SH-SY5Y (cell line): Measurements from ENCODE around the gene KLRF1.

Experiments used
- GATA2 ChIP-seq: IDR thresholded peaks from 2 replicates; pipeline ENCODE4 v1.6.1; 2011; ENCODE audit warnings: mild to moderate bottlenecking, low read depth, low read length
- GATA3 ChIP-seq: IDR thresholded peaks from 2 replicates; pipeline ENCODE4 v1.6.1; 2011; ENCODE audit warnings: low read depth, mild to moderate bottlenecking, low read length, moderate library complexity

KLRF1 gene

GRCh38 chr12:9796346-9796745, 30.9 kb upstream of the KLRF1 start:
- TF ChIP-seq GATA3 (no peak), GATA2 (no peak)

GRCh38 chr12:9796971-9797370, 30.3 kb upstream of the KLRF1 start:
- no peak for TF ChIP-seq GATA3
- TF ChIP-seq GATA2 = no peak

- TF ChIP-seq GATA3 = no peak
- TF ChIP-seq GATA2 = no peak
Observed at GRCh38 chr12:9797722-9798619, 29.3 kb upstream of the KLRF1 start.

- TF ChIP-seq GATA2 = no peak
- no peak for TF ChIP-seq GATA3
Observed at GRCh38 chr12:9799961-9800360, 27.3 kb upstream of the KLRF1 start.

- no peak for TF ChIP-seq GATA3
- no peak for TF ChIP-seq GATA2
Observed at GRCh38 chr12:9805883-9806282, 21.4 kb upstream of the KLRF1 start.

- TF ChIP-seq GATA2 (no peak), GATA3 (no peak)
Observed at GRCh38 chr12:9806714-9807113, 20.6 kb upstream of the KLRF1 start.

GRCh38 chr12:9808504-9808903, 18.8 kb upstream of the KLRF1 start:
- TF ChIP-seq GATA3 = no peak
- no peak for TF ChIP-seq GATA2

GRCh38 chr12:9809338-9809737, 17.9 kb upstream of the KLRF1 start:
- TF ChIP-seq GATA3 = no peak
- no peak for TF ChIP-seq GATA2

- TF ChIP-seq GATA3 = no peak
- no peak for TF ChIP-seq GATA2
Observed at GRCh38 chr12:9809866-9810265, 17.4 kb upstream of the KLRF1 start.

- TF ChIP-seq GATA3 (no peak), GATA2 (no peak)
Observed at GRCh38 chr12:9810671-9811070, 16.6 kb upstream of the KLRF1 start.

GRCh38 chr12:9811621-9812020, 15.7 kb upstream of the KLRF1 start:
- no peak for TF ChIP-seq GATA2
- no peak for TF ChIP-seq GATA3

- TF ChIP-seq GATA2 = no peak
- TF ChIP-seq GATA3 = no peak
Observed at GRCh38 chr12:9813821-9814798, 13.2 kb upstream of the KLRF1 start.

GRCh38 chr12:9820281-9820930, 6.9 kb upstream of the KLRF1 start:
- TF ChIP-seq GATA2 = no peak
- TF ChIP-seq GATA3 = no peak

GRCh38 chr12:9829483-9829882, 2.2 kb downstream of the KLRF1 start:
- TF ChIP-seq GATA3 = no peak
- TF ChIP-seq GATA2 = no peak

GRCh38 chr12:9829982-9830381, 2.7 kb downstream of the KLRF1 start:
- TF ChIP-seq GATA2 (no peak), GATA3 (no peak)

- TF ChIP-seq GATA3 (no peak), GATA2 (no peak)
Observed at GRCh38 chr12:9831720-9832119, 4.4 kb downstream of the KLRF1 start.
